ENCODE data around the gene SPNS1.

The SPNS1 gene

GRCh38 chr16:28932339-28933141 is 42.0 kb upstream of the SPNS1 start:
- DNase-seq (ENCODE audit: extremely low read depth, low read depth): no peak
- TF ChIP-seq CTCF (IDR thresholded peaks at IDR 0.05; ENCODE audit: low read depth, low read length): no peak

GRCh38 chr16:28933171-28933570 is 41.4 kb upstream of the SPNS1 start:
- TF ChIP-seq CTCF (IDR thresholded peaks at IDR 0.05; ENCODE audit: low read depth, low read length): no peak
- no peak for DNase-seq (ENCODE audit: extremely low read depth, low read depth)

- TF ChIP-seq CTCF (IDR thresholded peaks at IDR 0.05; ENCODE audit: low read depth, low read length): no peak
- no peak for DNase-seq (ENCODE audit: extremely low read depth, low read depth)
Measured at GRCh38 chr16:28935346-28935745, 39.2 kb upstream of the SPNS1 start.

GRCh38 chr16:28935924-28936783 is 38.4 kb upstream of the SPNS1 start:
- no peak for TF ChIP-seq CTCF (IDR thresholded peaks at IDR 0.05; ENCODE audit: low read depth, low read length)
- DNase-seq (ENCODE audit: extremely low read depth, low read depth): no peak

GRCh38 chr16:28936784-28937155 is 37.8 kb upstream of the SPNS1 start:
- no peak for TF ChIP-seq CTCF (IDR thresholded peaks at IDR 0.05; ENCODE audit: low read depth, low read length)
- no peak for DNase-seq (ENCODE audit: extremely low read depth, low read depth)

GRCh38 chr16:28937222-28937876 is 37.2 kb upstream of the SPNS1 start:
- no peak for TF ChIP-seq CTCF (IDR thresholded peaks at IDR 0.05; ENCODE audit: low read depth, low read length)
- DNase-seq (ENCODE audit: extremely low read depth, low read depth): no peak
